ENCODE measurements around the gene PRKCH.

DNA sequence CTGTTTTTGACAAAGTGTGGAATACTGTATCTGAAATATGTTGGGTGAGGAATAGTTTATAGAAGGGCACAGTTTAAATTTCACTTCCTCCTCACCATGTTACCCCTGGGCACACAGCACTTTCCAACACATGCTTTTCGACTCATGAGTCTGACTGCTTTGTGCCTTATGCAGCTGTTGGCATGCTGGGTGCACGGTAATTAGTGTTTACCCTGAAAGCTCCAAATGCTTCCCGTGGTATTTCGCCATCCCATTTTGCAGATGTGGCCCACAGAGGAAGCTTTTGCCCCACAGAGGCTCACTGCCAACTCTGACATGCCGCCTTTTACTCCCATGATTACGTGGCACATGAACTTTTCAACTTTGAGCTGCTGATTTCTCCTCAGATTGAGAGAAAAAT lies 168.6 kb downstream of the PRKCH start:
- TF ChIP-seq, protein P1, sequence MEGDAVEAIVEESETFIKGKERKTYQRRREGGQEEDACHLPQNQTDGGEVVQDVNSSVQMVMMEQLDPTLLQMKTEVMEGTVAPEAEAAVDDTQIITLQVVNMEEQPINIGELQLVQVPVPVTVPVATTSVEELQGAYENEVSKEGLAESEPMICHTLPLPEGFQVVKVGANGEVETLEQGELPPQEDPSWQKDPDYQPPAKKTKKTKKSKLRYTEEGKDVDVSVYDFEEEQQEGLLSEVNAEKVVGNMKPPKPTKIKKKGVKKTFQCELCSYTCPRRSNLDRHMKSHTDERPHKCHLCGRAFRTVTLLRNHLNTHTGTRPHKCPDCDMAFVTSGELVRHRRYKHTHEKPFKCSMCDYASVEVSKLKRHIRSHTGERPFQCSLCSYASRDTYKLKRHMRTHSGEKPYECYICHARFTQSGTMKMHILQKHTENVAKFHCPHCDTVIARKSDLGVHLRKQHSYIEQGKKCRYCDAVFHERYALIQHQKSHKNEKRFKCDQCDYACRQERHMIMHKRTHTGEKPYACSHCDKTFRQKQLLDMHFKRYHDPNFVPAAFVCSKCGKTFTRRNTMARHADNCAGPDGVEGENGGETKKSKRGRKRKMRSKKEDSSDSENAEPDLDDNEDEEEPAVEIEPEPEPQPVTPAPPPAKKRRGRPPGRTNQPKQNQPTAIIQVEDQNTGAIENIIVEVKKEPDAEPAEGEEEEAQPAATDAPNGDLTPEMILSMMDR (IDR thresholded peaks at IDR 0.05; ENCODE audit: low read depth, low read length) = no peak
- no peak for TF ChIP-seq EZH2phosphoT487 (IDR thresholded peaks at IDR 0.05; ENCODE audit: low read depth)
